GM18526 (cell line): ENCODE results near the gene SYNJ2.

Experiments
- POLR2A ChIP-seq: IDR thresholded peaks from 3 replicates; pipeline ENCODE4 v1.6.1; 2011; ENCODE audit not compliant: insufficient read length; ENCODE audit errors: extremely low read depth

Gene SYNJ2

GRCh38 chr6:158053377-158054313, 72.0 kb downstream of the SYNJ2 start:
- no peak for TF ChIP-seq POLR2A

- no peak for TF ChIP-seq POLR2A
These were observed 74.7 kb downstream of the SYNJ2 start for GRCh38 chr6:158056355-158056754.

DNA sequence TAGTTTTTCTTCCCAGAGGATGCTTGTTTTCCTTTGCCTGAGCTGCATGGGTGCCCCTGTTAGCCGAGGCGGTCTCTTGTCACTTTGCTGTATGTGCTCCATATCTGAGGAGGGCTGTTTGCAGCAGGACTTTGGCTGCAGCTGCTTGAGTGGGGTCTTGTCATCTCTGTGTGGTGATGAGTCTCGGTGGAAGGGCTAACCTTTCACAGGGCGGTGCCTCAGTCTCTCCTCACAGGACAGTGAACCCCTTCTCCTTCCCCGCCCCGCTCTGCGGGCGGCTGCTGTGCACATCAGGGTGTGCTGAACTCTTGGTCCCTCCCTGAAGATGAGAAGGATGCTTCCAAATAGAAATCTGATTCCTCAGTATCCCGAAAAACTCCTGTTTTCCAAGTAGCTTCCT, 75.1 kb downstream of the SYNJ2 start:
- no peak for TF ChIP-seq POLR2A

DNA sequence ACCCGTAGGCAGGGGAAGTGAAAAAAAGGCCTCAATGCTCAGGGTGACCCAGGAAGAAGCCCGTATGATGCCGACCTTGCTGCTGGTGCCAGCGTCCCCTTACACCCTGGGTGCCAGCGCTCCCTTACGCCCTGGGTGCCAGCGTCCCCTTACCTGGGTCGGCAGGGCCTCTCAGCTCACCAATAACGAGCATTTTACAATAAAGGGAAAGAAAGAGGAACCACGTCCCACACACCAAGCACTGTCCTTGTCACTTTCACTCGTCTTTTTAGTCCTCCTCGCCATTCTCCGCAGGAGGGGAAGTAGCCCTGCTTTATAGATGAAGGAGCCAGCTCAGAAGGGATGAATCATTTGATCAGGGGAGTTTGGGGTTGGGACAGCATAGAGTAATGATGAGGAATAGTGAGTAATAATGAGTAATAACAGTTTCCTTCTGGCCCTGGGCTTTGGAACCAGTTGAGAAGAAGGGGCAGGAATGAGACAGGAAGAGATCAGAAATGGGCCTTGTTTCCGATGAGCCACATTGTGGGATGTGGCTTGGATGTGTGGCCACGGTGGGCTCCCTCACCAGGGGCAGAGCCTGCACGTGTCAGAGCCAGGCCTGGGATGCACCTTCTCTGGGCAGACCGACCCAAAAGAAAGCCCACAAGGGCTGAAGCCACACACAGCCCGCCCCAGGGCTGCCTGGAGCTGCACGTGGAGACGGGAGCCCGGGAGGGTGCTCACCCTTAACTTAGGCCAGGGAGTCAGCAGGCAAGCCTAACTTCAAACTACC, 75.7 kb downstream of the SYNJ2 start:
- TF ChIP-seq POLR2A: no peak

DNA sequence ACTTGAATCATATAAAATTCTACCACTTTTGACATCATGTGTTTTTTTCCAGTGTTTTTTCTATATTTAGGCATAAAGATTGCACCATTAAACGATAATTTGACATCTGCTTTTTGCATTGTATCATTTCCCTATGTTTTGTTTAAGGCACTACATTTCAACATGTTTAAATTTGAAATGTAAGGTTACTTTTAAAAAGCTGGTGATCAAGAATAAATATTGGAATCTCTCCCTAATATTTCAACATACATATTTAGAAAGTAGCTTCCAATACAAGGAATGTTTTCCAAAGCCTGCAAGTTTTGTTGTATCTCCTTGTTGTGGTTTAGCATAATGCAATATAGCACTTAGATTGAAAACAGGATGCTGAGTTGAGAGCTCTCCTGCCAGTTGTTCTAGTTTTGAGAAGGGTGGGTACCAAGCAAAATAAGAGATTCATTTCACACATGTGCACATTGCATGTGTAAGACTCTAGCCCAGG, 76.5 kb downstream of the SYNJ2 start:
- no peak for TF ChIP-seq POLR2A

DNA sequence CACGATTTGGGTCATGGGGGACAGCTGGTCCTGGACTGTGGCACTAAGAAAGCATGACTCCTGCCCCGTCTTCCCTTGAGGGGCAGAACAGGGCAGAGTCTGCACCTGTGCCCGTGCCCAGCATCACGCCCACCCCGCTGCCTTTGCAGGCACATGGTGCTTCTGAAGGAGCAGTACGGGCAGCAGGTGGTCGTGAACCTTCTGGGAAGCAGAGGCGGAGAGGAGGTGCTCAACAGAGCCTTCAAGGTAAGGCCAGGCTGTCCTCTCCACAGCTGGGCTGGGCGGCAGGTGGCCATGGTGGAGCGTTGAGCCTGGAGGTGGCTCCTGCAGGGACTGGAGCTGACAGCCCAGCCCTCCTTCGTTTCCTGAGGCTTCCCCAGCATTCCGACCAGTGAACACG, 77.4 kb downstream of the SYNJ2 start:
- TF ChIP-seq POLR2A: no peak

- TF ChIP-seq POLR2A: no peak
These were observed 79.0 kb downstream of the SYNJ2 start for GRCh38 chr6:158060455-158061360.

- TF ChIP-seq POLR2A: no peak
These were observed 79.7 kb downstream of the SYNJ2 start for GRCh38 chr6:158061361-158061708.

GRCh38 chr6:158061709-158062461, 80.2 kb downstream of the SYNJ2 start:
- no peak for TF ChIP-seq POLR2A

DNA sequence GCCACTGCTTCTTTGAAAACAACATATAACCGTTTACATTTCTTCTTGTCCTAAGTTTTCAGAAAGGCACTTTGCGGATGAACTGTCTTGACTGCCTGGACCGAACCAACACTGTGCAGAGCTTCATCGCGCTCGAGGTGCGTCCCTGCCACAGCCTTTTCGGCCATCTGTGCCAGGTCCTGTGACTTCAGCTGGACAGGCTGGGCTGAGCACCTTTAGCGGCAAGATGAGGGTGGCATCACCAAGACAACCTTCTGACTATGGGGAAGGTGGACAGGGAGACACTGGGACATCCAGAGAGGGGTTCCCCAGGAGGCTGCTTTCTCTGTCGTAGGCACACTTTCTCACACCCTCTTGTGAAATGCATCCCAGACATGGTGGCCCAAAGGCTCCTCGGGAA, 82.1 kb downstream of the SYNJ2 start:
- no peak for TF ChIP-seq POLR2A

DNA sequence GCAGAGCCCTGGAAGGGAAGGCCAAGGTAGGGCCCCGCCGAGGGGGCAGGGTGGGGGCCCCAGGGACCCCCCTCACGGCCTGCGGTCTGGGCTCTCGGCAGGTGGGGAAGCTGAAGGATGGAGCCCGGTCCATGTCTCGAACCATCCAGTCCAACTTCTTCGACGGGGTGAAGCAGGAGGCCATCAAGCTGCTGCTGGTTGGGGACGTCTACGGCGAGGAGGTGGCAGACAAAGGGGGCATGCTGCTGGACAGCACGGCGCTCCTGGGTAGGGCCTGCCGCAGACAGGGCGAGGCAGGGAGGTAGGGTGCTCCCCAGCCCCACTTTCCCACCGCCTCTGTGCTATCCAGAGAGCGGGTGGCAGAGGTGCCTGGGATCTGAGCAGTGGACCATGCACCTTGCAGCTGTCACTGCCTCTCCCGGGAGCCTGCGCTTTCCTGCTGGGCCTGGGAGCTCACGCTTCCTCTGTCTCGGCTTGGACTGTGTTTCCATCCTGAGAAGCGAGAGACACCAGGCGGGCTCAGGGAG, 83.1 kb downstream of the SYNJ2 start:
- TF ChIP-seq POLR2A: no peak

GRCh38 chr6:158066136-158066781, 84.6 kb downstream of the SYNJ2 start:
- no peak for TF ChIP-seq POLR2A

DNA sequence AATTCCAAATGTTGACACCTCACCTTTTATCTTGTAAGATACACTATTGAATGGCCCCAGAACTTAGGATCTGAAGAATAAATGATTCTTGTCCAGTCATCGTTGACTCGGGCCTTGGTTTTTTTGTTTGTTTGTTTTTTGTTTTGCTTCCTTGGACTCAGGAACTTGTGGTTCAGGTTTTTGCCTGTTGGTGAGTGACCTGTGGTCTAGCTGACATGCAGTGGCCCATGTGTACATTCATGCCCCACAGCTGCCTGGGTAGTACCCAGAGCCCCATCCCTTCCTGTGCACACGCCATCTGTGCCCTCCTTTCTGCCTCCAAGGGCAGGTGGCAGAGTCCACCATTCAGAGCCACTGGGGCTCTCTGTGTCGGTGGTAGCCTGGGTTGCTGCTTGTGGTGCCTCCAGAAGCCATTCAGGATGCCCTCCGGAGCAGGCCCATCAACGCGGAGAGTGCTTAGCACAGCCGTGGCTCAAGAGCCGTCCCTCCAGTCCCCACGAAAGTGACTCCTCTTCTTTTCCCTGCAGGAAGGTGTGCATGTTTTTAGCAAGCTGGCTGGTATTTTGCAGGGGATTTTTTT, 85.9 kb downstream of the SYNJ2 start:
- TF ChIP-seq POLR2A: no peak
